GM21737 (cell line): Measurements from ENCODE around the gene RIPK4.

Experiments used
- ATAC-seq: cut with Tn5 transposase; IDR thresholded peaks from one replicate; pipeline ENCODE4 v1.9.1; 2021; ENCODE audit warnings: mild to moderate bottlenecking, moderate library complexity; ENCODE audit not compliant: unreplicated experiment

RIPK4 gene

GRCh38 chr21:41769933-41770332 lies 3.1 kb upstream of the RIPK4 start:
- no peak for ATAC-seq

DNA sequence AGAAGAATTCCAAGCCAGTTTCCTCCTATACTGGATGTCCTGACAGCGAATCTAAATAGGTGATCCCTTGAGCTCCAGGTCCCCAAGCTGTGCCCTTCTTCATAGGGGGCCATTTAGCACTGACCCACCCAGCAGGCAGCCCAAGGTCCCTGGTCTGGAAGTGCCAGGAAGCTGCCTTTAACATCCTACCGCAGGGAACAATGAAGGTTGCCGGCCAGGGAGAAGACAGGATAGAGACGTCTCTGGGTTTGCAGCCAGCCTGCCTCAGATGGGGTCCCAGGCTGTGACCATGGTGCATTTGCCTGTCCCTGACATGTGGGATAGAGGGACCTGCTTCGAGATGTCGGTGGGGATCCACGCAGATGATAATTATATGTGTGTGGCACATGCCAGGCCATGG lies 2.7 kb upstream of the RIPK4 start:
- ATAC-seq, result no peak

DNA sequence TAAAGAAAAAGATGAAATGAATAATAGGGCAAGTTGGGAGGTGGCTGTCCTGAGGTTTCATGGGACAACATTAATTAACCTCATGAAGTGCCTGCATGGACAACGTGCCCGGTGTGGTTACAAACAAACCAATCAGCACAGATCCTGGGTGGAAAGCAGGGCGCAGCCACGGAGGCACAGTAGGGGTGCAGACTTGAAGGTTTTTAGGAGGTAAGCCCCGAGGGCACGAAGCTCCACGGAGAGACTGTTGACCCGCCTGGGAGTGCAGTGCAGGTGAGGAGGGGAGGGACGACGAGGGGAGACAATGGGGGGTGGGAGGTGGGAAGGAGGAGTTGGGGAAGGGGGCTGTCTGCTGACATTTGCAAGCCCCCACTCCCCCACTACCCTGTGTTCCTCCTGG lies 2.3 kb upstream of the RIPK4 start:
- no peak for ATAC-seq

DNA sequence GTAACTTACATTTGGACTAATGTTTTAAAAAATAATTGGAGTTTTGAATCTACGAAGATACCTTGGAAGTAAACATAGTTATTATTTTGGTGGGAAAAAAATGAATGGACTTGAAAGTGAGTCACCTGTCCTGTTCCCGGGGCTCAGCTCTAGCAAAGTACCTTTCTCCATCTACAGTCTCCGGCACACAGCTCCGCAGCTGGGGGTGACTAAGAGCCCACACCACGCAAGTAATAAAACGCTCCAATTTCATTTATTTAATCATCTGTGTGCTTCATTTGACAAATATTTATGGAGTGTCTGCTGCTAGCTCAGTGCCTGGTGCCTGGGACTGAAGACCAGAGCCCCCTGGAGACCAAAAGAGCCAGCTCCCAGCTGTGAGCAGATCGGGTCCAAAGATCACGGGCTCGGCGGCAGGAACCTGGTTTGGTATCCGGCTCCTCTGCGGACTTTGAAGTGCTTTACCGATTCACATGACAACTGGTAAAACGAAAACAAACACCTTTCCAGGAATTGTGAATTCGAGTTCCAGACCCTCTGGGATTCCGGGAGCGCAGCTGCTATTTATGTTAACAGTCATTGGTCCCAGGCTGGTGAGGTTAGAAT lies 1.7 kb upstream of the RIPK4 start:
- no peak for ATAC-seq

- ATAC-seq, result no peak
These were observed 969 bp upstream of the RIPK4 start for GRCh38 chr21:41767606-41768436.

GRCh38 chr21:41765973-41766882 lies 624 bp downstream of the RIPK4 start:
- no peak for ATAC-seq

DNA sequence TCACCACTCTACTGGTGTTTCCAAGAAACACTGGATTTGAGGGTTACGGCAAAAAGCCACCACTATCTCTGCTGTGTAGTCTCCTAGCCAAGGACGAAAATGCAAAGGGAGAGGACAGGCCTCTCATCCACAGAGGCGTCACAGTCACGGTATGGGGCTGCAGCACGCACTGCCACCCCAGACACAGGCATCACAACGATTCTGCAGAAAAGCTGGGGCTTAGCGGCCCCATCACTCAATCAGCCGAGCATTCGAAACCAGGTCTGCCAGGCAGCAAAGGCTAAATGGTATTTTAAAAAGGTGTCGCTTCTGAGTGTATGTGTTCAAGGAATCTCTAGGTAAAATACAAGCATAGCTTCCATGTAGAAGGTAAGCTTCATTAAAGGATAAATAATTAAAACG lies 1.4 kb downstream of the RIPK4 start:
- no peak for ATAC-seq

DNA sequence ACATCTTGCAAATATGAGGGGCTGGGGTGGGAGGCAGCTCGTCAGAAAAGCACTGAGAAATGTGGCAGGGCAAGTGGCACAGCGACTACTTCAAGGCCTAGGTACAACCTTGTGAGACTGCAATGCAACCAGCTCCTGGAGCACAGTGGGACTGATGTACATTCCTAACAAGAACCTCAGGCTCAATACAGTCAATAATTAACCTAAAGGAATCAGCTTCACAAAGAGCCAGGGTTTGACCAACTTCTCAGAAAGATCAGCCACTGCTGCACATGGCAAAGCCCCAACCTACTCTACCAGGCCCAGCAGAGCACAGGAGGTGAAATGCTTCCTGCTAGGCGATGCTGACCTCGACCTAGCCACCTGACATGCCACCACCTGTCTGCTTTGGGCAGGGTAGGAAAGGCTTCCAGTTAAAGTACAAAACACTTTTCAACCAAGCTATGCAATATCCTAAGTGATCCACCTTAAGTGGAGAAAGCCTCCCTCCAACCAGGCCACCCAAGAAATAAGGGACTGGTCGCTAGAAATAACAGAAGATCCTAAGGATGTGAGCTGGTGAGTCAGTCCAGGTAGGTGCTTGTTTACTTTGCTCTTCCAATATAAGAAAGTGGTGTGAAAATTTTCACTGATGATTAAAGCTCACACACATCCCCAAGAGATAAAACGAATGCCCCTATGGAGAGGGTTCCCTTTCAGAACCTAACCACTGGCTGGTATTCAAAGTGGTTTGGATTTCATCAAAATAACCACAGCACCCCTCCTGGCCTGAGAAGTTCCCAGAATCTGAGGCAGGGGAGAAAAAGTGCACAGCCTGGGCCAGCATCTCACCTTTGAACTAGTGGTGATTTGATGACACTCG lies 2.1 kb downstream of the RIPK4 start:
- ATAC-seq, result no peak

DNA sequence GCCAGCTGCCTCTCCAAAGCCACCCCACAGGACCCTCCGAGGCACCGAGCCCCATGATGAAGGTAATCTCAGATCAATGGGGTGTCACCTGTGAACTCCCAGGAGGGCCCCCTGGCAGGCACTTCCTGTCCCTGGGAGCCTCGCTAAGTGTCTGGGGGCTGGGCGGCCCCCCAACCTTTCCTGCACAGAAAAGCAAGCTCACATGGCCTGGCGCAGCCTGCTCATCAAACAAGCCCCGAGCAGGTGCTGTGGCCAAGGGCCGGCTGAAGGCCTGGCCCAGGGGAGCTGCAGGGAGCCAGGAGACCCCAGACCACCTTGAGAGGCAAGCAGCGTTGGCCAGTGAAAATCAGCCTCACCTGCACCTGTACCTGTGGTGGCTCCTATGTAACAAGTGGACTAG lies 2.9 kb downstream of the RIPK4 start:
- no peak for ATAC-seq

- no peak for ATAC-seq
These were observed 3.4 kb downstream of the RIPK4 start for GRCh38 chr21:41763398-41763931.

- ATAC-seq, result no peak
These were observed 4.1 kb downstream of the RIPK4 start for GRCh38 chr21:41762753-41763152.

DNA sequence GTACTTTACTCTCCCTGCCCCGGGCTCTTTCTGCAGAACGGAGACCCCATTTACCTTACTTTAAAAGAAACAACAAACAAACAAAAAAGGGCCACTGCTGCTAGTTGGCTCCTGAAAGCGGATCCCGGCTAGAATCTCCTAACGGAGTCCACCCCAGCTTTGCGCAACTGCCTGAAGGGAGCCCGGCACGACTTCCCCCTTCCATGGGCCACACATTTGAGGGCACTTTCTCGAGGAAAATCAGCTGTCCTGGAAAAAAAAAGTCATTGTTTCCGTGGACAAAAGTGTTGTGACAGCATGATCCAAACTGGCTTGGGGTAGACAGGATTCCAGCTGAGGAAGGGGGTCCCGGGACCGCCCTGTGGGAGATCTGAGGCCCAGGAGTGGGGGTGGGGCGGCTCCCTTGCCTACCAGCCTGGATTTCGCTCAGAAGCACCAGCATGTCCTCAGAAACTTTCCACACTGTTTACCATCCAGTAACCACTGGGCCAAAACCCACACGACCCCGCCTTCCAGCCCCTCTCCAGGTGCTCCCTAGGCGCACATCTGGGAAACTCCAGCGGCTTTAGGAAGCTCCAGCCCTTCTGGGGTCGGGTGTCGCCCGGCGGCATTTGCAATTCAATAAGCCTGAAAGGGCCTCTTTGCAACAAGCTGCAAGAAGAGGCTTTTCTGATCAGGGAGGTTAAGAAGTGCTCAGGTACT lies 4.8 kb downstream of the RIPK4 start:
- no peak for ATAC-seq

- no peak for ATAC-seq
These were observed 5.5 kb downstream of the RIPK4 start for GRCh38 chr21:41761211-41761933.

- ATAC-seq, result no peak
These were observed 6.4 kb downstream of the RIPK4 start for GRCh38 chr21:41760411-41760810.

DNA sequence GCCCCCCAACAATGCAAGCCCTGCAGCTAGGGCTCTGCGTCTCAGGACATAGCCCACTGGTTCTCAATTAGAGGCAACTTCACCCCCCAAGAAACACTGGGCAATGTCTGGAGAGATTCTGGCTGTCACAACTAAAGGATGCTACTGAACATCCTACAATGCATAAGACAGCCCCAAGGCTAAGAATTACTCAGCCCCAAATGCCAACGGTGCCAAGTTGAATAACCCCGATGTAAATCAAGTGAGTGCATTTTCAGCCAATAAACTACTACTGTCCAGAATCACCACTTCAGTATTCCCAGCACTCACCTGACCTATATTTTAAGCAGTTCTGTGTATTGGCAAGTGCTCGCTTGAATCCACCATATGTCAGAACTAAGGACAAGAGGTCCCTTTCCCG lies 6.9 kb downstream of the RIPK4 start:
- ATAC-seq, result no peak

DNA sequence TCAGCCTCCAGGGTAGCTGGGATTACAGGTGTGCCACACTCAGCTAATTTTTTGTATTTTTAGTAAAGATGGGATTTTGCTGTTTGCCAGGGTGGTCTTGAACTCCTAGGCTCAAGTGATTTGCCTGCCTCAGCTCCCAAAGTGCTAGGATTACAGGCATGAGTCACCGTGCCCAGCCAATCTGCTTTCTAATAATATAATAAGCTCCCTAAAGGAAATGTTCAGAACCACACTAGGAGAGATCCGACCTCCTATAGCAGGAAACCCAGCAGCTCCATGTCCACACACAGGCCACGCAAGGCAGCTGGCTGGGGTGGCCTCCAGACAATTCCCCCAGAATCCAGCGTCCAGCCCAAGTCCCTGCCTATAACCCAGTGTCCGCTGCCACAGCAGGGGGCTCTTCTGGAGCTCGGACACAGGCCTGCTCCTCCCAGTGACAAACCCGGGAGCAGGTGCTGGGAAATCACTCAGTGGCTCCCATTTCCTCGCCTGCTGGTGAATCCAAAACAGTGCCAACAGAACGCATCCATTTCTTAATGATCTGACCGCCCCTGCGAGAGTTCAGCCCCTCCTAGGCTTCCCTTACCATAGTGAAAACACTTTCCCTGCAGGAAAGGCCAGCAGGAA lies 7.5 kb downstream of the RIPK4 start:
- ATAC-seq, result no peak

GRCh38 chr21:41758550-41758949 lies 8.3 kb downstream of the RIPK4 start:
- no peak for ATAC-seq

DNA sequence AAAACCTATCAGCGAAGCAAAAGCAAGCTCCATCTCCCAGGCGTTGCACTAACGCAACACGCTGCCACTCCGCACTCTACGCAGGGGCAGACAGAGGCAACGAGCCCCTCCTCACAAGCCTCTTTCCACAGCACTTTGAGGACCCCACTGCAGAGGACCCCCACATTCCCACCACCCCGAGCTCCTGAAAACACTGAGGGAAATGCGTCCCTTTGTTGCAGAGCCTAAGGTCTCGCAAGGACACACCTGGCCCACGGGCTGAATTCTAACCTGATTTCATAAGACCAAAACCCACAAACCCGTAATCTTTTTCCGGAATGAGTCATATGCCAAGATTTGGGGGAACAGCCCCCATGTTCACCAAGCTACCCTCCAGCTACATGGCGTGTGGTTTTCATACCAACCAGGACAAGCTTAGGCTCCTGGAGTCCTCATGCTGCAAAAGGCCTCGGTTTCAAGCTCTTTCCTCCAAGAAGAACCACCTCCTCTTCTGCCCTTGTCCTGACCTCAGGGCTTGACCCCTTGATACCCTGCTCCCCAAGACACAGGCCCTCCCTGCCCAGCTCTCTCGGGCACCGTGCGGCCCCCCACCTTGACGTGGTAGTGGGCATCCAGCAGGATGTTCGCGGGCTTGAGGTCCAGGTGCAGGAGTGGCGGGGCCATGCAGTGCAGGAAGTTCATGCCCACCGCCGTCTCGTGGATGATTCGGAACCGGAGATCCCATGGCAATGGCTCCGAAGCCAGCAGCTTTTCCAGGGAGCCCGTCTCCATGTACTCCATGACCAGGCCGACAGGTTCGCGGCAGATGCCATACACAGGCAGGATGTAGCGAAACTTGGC lies 10.7 kb downstream of the RIPK4 start:
- ATAC-seq, result no peak
